ENCODE measurements around the gene PPP2R2C.

GRCh38 chr4:6495296-6495590 lies 22.8 kb upstream of the PPP2R2C start:
- no peak for TF ChIP-seq CTCF (IDR thresholded peaks at IDR 0.05)
- TF ChIP-seq POLR2A (IDR thresholded peaks at IDR 0.05) = no peak

All from body of pancreas (tissue), 4 donors.